NCI-H82 (cell line): ENCODE results near the gene SCYGR6.

Source experiments
- DNase-seq: peaks from one replicate; lab custom pipeline; 2025; lab: John Stamatoyannopoulos, UW

SCYGR6 gene

GRCh38 chr2:227713291-227713690 is 11.3 kb downstream of the SCYGR6 start:
- no peak for DNase-seq

GRCh38 chr2:227710986-227711385 is 13.6 kb downstream of the SCYGR6 start:
- no peak for DNase-seq

- DNase-seq = no peak
Observed at GRCh38 chr2:227707390-227707789, 17.2 kb downstream of the SCYGR6 start.

- no peak for DNase-seq
Observed at GRCh38 chr2:227706859-227707258, 17.7 kb downstream of the SCYGR6 start.

GRCh38 chr2:227703961-227704360 is 20.6 kb downstream of the SCYGR6 start:
- DNase-seq = no peak

- DNase-seq = no peak
Observed at GRCh38 chr2:227703280-227703732, 21.3 kb downstream of the SCYGR6 start.

GRCh38 chr2:227701556-227701955 is 23.0 kb downstream of the SCYGR6 start:
- no peak for DNase-seq

GRCh38 chr2:227696990-227697679 is 27.4 kb downstream of the SCYGR6 start:
- DNase-seq = no peak

GRCh38 chr2:227687189-227687588 is 37.4 kb downstream of the SCYGR6 start:
- DNase-seq = no peak

GRCh38 chr2:227684258-227684657 is 40.3 kb downstream of the SCYGR6 start:
- DNase-seq = no peak

- DNase-seq = no peak
Observed at GRCh38 chr2:227677928-227678327, 46.6 kb downstream of the SCYGR6 start.

GRCh38 chr2:227674485-227674884 is 50.1 kb downstream of the SCYGR6 start:
- DNase-seq = no peak
